GM18519 (cell line): ENCODE measurements around the gene PTRHD1.

Experiments
- ATAC-seq: cut with Tn5 transposase; IDR thresholded peaks from one replicate; pipeline ENCODE4 v1.9.1; 2021; ENCODE audit warnings: mild to moderate bottlenecking, moderate library complexity; ENCODE audit not compliant: unreplicated experiment, low FRiP score

The PTRHD1 gene

DNA sequence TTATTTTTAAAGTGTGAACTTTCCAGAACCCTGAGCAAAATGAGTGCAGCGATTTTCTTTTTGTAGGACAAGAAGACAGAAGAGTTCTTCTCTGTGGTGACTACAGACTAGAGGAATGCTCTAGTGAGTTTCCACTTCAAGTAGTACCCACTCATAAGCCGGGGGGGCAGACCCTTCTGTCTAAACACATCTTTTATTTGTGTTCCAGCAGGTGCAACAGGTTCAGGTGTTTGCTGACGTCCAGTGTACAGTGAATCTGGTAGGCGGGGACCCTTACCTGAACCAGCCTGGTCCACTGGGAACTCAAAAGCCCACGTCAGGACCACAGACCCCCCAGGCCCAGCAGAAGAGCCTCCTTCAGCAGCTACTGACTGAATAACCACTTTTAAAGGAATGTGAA, 25.2 kb downstream of the PTRHD1 start:
- no peak for ATAC-seq

DNA sequence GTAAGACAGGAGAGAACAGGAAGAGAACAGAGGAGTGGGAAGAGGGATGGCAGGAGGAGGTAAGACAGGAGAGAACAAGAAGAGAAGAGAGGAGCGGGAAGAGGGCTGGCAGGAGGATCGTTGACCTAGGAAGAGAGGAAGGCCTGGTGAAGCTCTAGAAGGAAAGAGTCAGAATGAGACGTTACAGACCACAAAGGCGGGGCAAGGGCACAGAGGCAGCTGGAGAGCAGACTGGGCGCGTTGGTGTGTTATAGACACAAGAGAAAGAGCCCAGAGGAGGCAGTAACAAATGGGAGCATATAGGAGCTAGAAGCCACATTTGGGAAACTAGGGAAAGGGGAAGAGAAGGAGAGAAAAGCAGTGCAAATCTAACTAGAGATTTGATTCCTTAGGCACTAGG, 26.6 kb downstream of the PTRHD1 start:
- no peak for ATAC-seq

DNA sequence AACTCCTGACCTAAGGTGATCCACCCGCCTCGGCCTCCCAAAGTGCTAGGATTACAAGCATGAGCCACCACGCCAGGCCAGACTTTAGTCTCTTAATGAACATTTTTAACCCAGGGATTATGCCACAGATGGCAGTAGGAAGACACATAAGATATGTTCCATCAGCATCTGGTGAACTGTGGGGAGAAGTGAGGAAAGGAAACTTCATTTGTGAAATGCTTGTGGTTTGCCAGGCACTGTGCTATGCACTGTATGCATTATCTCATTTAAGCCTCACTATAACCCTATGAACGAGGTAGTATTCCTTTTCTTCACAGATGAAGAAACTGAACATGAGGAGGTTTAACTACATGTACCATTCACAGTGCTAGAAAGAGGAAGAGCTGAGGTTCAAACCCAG, 29.3 kb downstream of the PTRHD1 start:
- ATAC-seq: no peak

DNA sequence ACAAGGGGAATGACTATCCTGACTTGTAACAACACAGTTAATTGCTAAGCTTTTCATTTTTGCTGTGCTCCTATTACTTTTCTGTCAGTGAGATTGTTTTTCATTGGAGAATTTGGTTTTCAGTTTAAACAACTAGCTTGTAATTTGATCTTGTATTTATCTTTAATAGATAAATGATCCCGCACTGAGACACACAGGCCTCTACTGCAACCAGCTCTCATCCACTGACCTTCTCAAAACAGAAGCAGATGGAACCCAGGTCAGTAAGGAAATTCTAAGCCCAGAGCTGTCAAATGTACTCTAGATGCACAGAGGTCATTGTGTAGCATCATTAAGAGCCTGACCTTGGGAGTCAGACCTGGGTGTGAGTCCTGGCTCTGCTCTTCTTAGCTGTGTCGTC, 30.7 kb downstream of the PTRHD1 start:
- ATAC-seq: no peak

DNA sequence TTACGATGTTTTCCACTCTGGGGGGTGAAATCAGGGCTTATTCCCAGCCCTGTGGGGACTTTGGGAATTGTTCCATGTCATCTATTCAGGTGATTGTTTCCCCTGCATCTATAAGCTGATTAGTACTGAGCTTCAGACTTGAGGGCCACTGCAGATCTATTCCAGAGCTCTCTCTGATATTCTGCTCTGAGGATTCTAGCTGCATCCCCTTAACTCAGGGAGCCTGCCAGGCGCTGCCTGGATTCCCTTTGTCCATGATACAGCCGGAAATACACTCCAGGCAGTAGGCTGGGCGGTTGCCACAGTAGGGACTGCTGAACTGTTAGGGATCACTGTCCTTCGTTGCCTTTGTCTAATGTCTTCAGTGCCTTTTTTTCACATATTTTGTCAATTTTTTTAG, 31.3 kb downstream of the PTRHD1 start:
- no peak for ATAC-seq

DNA sequence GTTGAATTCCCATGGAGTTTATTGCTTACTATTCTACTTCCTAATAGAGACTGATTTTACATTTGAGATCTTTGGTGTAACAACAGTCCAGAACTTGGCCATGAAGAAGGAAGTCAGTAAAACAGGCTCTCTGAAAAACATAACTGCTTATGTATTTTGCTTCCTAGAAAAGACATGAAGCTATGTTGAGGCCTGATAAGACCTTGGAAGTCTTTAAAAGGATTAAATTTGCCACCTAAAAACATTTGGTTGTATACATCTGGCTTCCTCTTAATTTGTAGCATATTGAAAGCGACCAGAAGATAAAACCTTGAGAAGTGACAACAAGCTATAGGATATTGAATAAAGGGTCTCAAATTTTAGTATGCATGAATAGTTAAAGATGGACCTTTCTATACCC, 36.4 kb downstream of the PTRHD1 start:
- no peak for ATAC-seq

DNA sequence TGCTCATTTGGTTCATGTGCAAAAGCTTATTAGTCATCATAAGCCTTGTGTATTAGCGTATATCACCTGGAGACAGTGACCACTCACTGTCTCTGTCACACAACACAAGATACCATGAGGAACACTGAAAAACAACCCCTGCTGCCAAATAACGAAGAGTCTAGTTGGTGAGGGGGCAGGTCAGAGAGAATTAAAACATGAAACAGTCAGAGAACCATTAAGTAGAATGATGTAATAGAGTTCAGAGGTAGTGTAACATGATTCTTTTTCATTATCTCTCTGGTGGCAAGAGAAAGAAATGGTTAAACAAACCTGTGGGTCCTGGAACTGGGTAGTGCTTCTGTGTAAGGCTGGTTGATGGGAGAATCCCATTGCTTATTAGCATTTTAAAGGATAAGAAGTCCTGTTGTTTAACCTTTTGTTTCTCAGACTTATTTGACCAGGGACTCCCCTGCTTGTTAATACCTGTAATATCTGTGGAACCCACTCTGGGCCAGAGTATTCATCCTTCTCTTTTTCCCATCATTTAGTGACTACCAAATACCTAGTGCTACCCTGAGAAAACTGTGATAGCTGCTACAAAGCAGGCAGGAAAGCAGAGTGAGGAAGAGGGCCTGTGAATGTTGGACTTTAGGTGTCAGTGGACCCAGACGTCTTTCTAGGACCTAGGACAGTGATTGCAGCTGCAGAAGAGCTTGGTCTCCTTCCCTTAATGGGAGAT, 38.0 kb downstream of the PTRHD1 start:
- no peak for ATAC-seq

DNA sequence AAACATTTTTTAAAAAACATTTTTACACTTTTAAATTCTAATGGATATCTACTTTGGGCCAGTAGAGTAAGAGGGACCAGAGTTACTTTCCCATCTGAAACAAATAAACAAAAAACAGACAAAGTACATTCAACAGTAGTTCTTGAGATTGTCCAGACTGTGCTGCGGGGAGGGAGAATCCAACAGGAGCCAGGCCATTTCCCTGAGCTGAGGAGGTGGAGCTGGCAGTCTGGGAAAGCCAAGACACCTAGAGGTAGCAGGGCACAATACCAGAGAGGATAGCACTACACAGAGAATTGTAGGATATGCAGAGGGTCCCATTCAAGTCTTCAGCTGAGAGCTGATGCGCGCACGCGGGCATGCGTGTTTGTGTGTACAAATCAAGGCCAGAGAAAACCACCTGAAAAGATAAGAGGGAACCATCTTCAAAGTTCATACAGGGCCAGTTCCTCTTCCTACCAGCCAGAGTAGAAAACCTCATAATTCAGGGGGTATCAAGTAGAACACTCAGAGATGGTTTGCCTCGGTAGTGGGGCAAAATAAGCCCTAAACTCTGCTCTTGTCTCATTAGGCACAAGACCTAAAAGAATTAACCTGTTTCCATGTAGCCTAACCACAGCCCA, 44.0 kb downstream of the PTRHD1 start:
- no peak for ATAC-seq

DNA sequence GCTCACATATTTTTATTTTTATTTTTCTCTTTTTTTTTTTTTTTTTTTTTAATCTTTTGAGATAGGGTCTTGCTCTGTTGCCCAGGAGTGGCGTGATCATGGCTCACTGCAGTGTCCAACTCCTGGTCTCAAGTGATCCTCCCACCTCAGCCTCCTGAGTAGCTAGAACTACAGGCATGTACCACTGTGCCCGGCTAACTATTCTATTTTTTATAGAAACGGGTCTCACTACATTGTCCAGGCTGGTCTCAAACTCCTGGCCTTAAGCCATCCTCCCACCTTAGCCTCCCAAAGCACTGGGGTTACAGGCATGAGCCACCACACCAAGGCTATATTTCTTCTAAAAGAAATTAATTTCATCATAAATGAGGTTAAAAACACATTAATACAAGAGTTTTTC, 45.9 kb downstream of the PTRHD1 start:
- ATAC-seq: no peak

DNA sequence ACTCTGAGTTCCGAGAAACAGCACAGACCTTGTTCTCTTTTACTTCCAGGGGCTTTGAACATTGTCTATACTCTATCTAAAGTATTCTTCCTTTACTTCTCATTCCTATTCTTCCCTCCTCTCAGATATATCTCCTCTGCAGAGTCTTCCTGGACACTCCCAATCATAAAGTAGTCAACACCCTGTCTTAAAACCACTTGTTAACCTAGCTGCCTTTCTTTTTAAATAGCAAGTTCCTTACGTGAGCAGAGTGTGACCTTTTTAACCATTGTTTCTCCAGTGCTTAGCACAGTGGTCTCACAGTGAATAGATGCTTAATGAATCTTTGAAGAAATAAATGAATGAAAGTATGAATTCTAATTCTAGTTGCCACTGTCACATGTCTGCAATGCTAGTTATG, 47.4 kb downstream of the PTRHD1 start:
- ATAC-seq: no peak

DNA sequence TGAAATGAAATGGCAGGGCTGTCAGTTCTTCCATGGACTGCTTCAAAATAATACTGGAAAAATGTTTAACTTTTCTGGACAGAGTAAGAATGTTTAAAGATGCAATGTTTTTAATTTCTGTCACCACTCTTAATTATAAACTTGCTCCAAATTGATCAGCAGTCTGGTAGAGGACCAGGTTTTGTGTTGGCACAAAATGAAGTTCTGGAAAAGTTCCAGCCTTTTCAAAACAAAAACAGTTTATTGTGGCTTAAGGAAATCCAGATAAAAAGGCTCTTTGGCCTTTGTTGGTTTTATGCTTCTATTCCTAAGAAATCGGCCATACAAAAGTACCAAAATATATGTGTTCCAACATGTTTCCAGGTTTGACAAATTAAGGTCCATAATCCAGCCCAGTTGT, 48.8 kb downstream of the PTRHD1 start:
- ATAC-seq: no peak

DNA sequence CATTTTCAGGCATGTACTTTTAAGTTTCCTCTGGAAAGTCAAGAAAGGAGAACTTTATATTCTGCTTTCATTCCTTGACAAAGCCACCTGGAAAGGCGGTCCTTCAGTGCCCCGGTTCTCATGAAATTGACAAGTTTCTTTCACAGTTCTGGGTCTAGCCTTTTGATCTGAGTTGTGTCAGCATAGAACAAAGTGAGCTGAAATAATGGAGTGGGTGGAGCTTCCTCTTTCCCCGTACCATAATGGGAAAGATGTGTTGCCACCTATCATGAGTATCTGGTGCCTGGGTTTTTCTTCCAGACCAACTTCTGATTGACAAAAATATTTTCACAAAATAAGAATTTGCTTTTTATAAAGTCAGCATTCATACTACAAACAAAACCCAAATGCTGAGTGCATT, 49.3 kb downstream of the PTRHD1 start:
- ATAC-seq: no peak

DNA sequence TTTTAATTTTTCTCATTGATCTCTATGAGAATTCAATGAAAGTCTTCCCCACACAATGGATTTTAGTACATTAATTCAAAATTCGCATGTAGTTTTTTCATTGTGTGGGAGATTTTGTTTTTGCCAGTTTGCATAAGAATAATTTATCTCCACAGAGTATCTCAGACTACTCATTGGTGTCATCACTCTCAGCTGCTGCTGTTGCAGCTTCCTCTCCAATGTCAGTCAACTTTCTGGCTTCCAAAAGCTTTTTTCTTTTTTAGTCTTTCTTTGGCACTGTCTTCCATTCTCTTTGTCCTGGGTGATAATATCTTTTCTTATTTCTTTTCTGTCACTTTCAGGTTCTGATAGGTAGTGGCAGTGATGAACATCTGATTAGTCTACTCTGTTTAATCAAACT, 50.5 kb downstream of the PTRHD1 start:
- no peak for ATAC-seq

DNA sequence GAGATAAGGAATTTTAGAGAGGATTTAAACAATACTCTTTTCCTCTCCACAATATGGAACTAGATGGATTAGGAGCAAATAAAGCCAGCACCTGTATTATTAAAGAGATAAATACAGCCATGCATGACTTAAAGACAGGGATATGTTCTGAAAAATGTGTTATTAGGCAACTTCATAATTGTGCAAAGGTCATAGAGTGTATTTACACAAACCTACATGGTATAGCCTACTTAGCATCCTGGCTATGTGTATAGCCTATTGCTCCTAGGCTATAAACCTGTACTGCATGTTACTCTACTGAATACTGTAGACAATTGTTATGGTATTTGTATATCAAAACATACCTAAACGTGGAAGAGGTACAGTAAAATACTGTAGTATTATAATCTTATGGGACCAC, 53.0 kb downstream of the PTRHD1 start:
- no peak for ATAC-seq
